SK-N-SH (cell line): ENCODE data around the gene MRC1. TPM values are rescaled to one million over a fixed set of nuclear protein-coding genes. Genes with fewer than 3 reads are reported as not detected.

Source experiments
- CTCF ChIA-PET: fragments of 300-600, 350-600 bp; formaldehyde crosslinking; extraction: SDS; loops from one replicate; lab custom pipeline; 2021; lab: Yijun Ruan, JAX
- POLR2A ChIA-PET: fragments of 350-600 bp; sonication (Branson Sonifier 250); formaldehyde crosslinking; extraction: SDS; loops from one replicate; lab custom pipeline; 2020; ENCODE audit warnings: antibody characterized with exemption, inconsistent platforms; lab: Yijun Ruan, JAX
- DNase-seq: peaks from one replicate; pipeline ENCODE4 v3.0.0; 2012
- H2AFZ ChIP-seq: fragments of 200-600 bp; sonication (generic); 2 replicates; pipeline ENCODE4 v1.8.1; 2016; ENCODE audit warnings: antibody characterized with exemption, mild to moderate bottlenecking, low read depth
- H3F3A ChIP-seq: fragments of 200-600 bp; sonication (generic); replicated peaks from 2 replicates; pipeline ENCODE3; 2016; ENCODE audit warnings: antibody characterized with exemption, mild to moderate bottlenecking; ENCODE audit not compliant: insufficient read depth
- H3K27ac ChIP-seq, 2 experiments: fragments of 200-500 bp in 1 of 2; fragments of 200-600 bp in 1 of 2; sonication (Bioruptor generic) in 1 of 2; sonication (generic), shearing (Covaris generic) in 1 of 2; 2 replicates each; pipeline versions ENCODE4 v1.5.1 to v1.6.1; 2014 to 2016; ENCODE audit warnings: low read depth in 2 of 2, inconsistent platforms in 1 of 2, low read length in 1 of 2, mild to moderate bottlenecking in 1 of 2, mixed read lengths in 1 of 2
- H3K27me3 ChIP-seq: fragments of 200-600 bp; sonication (generic), shearing (Covaris generic); 2 replicates; pipeline ENCODE4 v1.6.1; 2016; ENCODE audit warnings: mixed run types; ENCODE audit not compliant: insufficient read depth
- H3K36me3 ChIP-seq, 2 experiments: fragments of 200-500 bp in 1 of 2; fragments of 200-600 bp in 1 of 2; sonication (Bioruptor generic) in 1 of 2; sonication (generic) in 1 of 2; replicated peaks in 1 of 2; 2 replicates each; pipeline versions ENCODE3 to v1.5.1; 2014 to 2016; ENCODE audit warnings: low read length in 1 of 2, mild to moderate bottlenecking in 1 of 2; ENCODE audit not compliant: insufficient read depth in 2 of 2, control insufficient read depth in 1 of 2
- H3K4me1 ChIP-seq, 2 experiments: fragments of 200-500 bp in 1 of 2; fragments of 200-600 bp in 1 of 2; sonication (Bioruptor generic) in 1 of 2; sonication (generic), shearing (Covaris generic) in 1 of 2; 2 replicates each; pipeline versions ENCODE4 v1.5.1 to v1.6.1; 2014 to 2016; ENCODE audit warnings: low read depth in 1 of 2, low read length in 1 of 2, mixed run types in 1 of 2; ENCODE audit not compliant: insufficient read depth in 2 of 2, control insufficient read depth in 1 of 2
- H3K4me2 ChIP-seq: fragments of 200-600 bp; sonication (generic), shearing (Covaris generic); 2 replicates; pipeline ENCODE4 v1.6.1; 2017; ENCODE audit warnings: mixed run types
- H3K4me3 ChIP-seq, 2 experiments: fragments of 200-500 bp in 1 of 2; fragments of 200-600 bp in 1 of 2; sonication (Bioruptor generic) in 1 of 2; sonication (generic), shearing (Covaris generic) in 1 of 2; 2 replicates each; pipeline versions ENCODE4 v1.5.1 to v1.8.1; 2014 to 2016; ENCODE audit warnings: low read depth in 2 of 2, inconsistent platforms in 1 of 2, low read length in 1 of 2, mild to moderate bottlenecking in 1 of 2, mixed read lengths in 1 of 2, moderate library complexity in 1 of 2
- H3K79me2 ChIP-seq: fragments of 200-600 bp; sonication (generic); 2 replicates; pipeline ENCODE4 v1.8.1; 2017; ENCODE audit warnings: mild to moderate bottlenecking; ENCODE audit not compliant: insufficient read depth
- H3K9ac ChIP-seq: fragments of 200-600 bp; sonication (generic); 2 replicates; pipeline ENCODE4 v1.6.1; 2017; ENCODE audit warnings: mixed run types
- H3K9me2 ChIP-seq: fragments of 200-600 bp; sonication (generic); 2 replicates; pipeline ENCODE4 v1.6.1; 2017; ENCODE audit warnings: mixed run types
- H3K9me3 ChIP-seq: fragments of 200-600 bp; sonication (generic); 2 replicates; pipeline ENCODE4 v1.6.1; 2017; ENCODE audit warnings: mixed run types, mild to moderate bottlenecking, moderate library complexity
- H4K20me1 ChIP-seq: fragments of 200-600 bp; sonication (generic); 2 replicates; pipeline ENCODE4 v1.6.1; 2017; ENCODE audit warnings: mild to moderate bottlenecking, mixed run types; ENCODE audit not compliant: insufficient read depth
- CHD2 ChIP-seq: fragments of 150-350 bp; IDR thresholded peaks from 2 replicates; pipeline ENCODE4 v1.6.1; 2018; ENCODE audit warnings: low read length; ENCODE audit not compliant: partially characterized antibody
- EP300 ChIP-seq, 2 experiments: IDR thresholded peaks; 2 replicates each; pipeline versions ENCODE4 v1.4.0 to v1.6.1; 2012; ENCODE audit warnings: borderline replicate concordance in 1 of 2, low read depth in 1 of 2, low read length in 1 of 2
- EZH2phosphoT487 ChIP-seq: fragments of 200-600 bp; sonication (generic); IDR thresholded peaks from 2 replicates; pipeline ENCODE4 v1.6.1; 2017; ENCODE audit warnings: low read depth, mixed run types, mild to moderate bottlenecking, antibody characterized with exemption, moderate library complexity, borderline replicate concordance
- FOSL2 ChIP-seq: IDR thresholded peaks from 2 replicates; pipeline ENCODE4 v1.4.0; 2012; ENCODE audit warnings: low read depth, mild to moderate bottlenecking, moderate library complexity, borderline replicate concordance
- FOXJ3 ChIP-seq: sonication (generic); formaldehyde crosslinking; IDR thresholded peaks from 2 replicates; pipeline ENCODE4 v1.5.1; 2020; ENCODE audit warnings: mild to moderate bottlenecking, missing genetic modification reagents
- GABPA ChIP-seq: IDR thresholded peaks from 2 replicates; pipeline ENCODE4 v1.4.0; 2012; ENCODE audit warnings: low read depth, mild to moderate bottlenecking
- JUND ChIP-seq: IDR thresholded peaks from 2 replicates; pipeline ENCODE4 v1.4.0; 2012
- MXI1 ChIP-seq: IDR thresholded peaks from 2 replicates; pipeline ENCODE4 v1.6.1; 2012; ENCODE audit warnings: mild to moderate bottlenecking, low read depth, low read length, improper control_type of control experiment
- POLR2AphosphoS5 ChIP-seq: IDR thresholded peaks from 2 replicates; pipeline ENCODE4 v1.6.1; 2012; ENCODE audit warnings: low read depth, low read length
- RAD21 ChIP-seq: IDR thresholded peaks from 2 replicates; pipeline ENCODE4 v1.6.1; 2012; ENCODE audit warnings: mild to moderate bottlenecking, low read length
- RCOR1 ChIP-seq: fragments of 150-350 bp; IDR thresholded peaks from 2 replicates; pipeline ENCODE4 v1.6.1; 2017; ENCODE audit warnings: antibody characterized with exemption, low read length
- RXRA ChIP-seq: IDR thresholded peaks from 2 replicates; pipeline ENCODE4 v1.4.0; 2012; ENCODE audit warnings: low read depth, mild to moderate bottlenecking, borderline replicate concordance
- SMC3 ChIP-seq: IDR thresholded peaks from 2 replicates; pipeline ENCODE4 v1.6.1; 2012; ENCODE audit warnings: low read depth, low read length, improper control_type of control experiment
- TAF1 ChIP-seq: IDR thresholded peaks from 2 replicates; pipeline ENCODE4 v1.6.1; 2012; ENCODE audit warnings: low read depth, mild to moderate bottlenecking, low read length, moderate library complexity, borderline replicate concordance
- ZBTB33 ChIP-seq: IDR thresholded peaks from 2 replicates; pipeline ENCODE4 v1.4.0; 2012; ENCODE audit warnings: low read depth, borderline replicate concordance
- WGBS: methylation state at CpG from one replicate; pipeline ENCODE4 v1.1.6; 2017; ENCODE audit warnings: low lambda C conversion rate; 5-methylcytosine and 5-hydroxymethylcytosine counted together
- polyA plus RNA-seq, 3 experiments: library from polyadenylated mRNA; depleted of rRNA; stranded (reverse); fragments of >200 nt; gene quantifications; 2 replicates each; pipeline ENCODE4 v1.2.3, GENCODE V29; 2012
- TF ChIP-seq, protein P1 (sequence below): IDR thresholded peaks from 2 replicates; pipeline ENCODE4 v1.4.0; 2012; ENCODE audit warnings: low read depth, borderline replicate concordance
- TF ChIP-seq, protein P2 (sequence below): IDR thresholded peaks from 2 replicates; pipeline ENCODE4 v1.4.0; 2012; ENCODE audit warnings: low read depth
- TF ChIP-seq, protein P3 (sequence below): IDR thresholded peaks from 2 replicates; pipeline ENCODE4; 2012
- TF ChIP-seq, protein P4 (sequence below): IDR thresholded peaks from 2 replicates; pipeline ENCODE4 v1.6.1; 2012; ENCODE audit warnings: mild to moderate bottlenecking, low read depth, low read length, moderate library complexity
- TF ChIP-seq, protein P5 (sequence below): fragments of 150-350 bp; IDR thresholded peaks from 2 replicates; pipeline ENCODE4 v1.6.1; 2016; ENCODE audit warnings: mild to moderate bottlenecking, low read depth, low read length

Gene MRC1
- polyA plus RNA-seq, 1 of the 3 experiments (the other 2 are of a cell fraction) = not detected

- H4K20me1 ChIP-seq = no peaks in the 10 kb centered on the region
- H3F3A ChIP-seq = no peaks in the 10 kb centered on the region
- H3K27me3 ChIP-seq = no peaks in the 10 kb centered on the region
- no peak overlapping the region for H3K4me3 ChIP-seq
- no peaks in the 10 kb centered on the region for H3K4me1 ChIP-seq
- ChIA-PET POLR2A (no interaction called here), CTCF (interaction anchor here (1.4 kb wide), 1 partner anchor 23 kb away, joined by 3 read pairs; no protein-coding TSS in a partner anchor)
- H3K9me2 ChIP-seq = no peaks in the 10 kb centered on the region
- H3K79me2 ChIP-seq = no peaks in the 10 kb centered on the region
- no peak overlapping the region for H2AFZ ChIP-seq
- H3K36me3 ChIP-seq = no peaks in the 10 kb centered on the region
- TF ChIP-seq FOXJ3 (CRISPR knock-in tag) = no peak
- TF ChIP-seq EZH2phosphoT487 = no peak
- TF ChIP-seq, protein P1, sequence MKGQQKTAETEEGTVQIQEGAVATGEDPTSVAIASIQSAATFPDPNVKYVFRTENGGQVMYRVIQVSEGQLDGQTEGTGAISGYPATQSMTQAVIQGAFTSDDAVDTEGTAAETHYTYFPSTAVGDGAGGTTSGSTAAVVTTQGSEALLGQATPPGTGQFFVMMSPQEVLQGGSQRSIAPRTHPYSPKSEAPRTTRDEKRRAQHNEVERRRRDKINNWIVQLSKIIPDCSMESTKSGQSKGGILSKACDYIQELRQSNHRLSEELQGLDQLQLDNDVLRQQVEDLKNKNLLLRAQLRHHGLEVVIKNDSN = no peak
- TF ChIP-seq SMC3 = no peak
- TF ChIP-seq FOSL2 = no peak
- TF ChIP-seq GABPA = no peak
- no peak for TF ChIP-seq MXI1
- TF ChIP-seq, protein P2, sequence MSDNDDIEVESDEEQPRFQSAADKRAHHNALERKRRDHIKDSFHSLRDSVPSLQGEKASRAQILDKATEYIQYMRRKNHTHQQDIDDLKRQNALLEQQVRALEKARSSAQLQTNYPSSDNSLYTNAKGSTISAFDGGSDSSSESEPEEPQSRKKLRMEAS = no peak
- TF ChIP-seq, protein P3, sequence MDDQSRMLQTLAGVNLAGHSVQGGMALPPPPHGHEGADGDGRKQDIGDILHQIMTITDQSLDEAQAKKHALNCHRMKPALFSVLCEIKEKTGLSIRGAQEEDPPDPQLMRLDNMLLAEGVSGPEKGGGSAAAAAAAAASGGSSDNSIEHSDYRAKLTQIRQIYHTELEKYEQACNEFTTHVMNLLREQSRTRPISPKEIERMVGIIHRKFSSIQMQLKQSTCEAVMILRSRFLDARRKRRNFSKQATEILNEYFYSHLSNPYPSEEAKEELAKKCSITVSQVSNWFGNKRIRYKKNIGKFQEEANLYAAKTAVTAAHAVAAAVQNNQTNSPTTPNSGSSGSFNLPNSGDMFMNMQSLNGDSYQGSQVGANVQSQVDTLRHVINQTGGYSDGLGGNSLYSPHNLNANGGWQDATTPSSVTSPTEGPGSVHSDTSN = no peak
- no peak for TF ChIP-seq RCOR1
- no peak for TF ChIP-seq TAF1
- no peak for TF ChIP-seq POLR2AphosphoS5
- TF ChIP-seq, protein P4, sequence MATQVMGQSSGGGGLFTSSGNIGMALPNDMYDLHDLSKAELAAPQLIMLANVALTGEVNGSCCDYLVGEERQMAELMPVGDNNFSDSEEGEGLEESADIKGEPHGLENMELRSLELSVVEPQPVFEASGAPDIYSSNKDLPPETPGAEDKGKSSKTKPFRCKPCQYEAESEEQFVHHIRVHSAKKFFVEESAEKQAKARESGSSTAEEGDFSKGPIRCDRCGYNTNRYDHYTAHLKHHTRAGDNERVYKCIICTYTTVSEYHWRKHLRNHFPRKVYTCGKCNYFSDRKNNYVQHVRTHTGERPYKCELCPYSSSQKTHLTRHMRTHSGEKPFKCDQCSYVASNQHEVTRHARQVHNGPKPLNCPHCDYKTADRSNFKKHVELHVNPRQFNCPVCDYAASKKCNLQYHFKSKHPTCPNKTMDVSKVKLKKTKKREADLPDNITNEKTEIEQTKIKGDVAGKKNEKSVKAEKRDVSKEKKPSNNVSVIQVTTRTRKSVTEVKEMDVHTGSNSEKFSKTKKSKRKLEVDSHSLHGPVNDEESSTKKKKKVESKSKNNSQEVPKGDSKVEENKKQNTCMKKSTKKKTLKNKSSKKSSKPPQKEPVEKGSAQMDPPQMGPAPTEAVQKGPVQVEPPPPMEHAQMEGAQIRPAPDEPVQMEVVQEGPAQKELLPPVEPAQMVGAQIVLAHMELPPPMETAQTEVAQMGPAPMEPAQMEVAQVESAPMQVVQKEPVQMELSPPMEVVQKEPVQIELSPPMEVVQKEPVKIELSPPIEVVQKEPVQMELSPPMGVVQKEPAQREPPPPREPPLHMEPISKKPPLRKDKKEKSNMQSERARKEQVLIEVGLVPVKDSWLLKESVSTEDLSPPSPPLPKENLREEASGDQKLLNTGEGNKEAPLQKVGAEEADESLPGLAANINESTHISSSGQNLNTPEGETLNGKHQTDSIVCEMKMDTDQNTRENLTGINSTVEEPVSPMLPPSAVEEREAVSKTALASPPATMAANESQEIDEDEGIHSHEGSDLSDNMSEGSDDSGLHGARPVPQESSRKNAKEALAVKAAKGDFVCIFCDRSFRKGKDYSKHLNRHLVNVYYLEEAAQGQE = no peak
- TF ChIP-seq RXRA = no peak
- no peak for TF ChIP-seq CHD2
- TF ChIP-seq, protein P5, sequence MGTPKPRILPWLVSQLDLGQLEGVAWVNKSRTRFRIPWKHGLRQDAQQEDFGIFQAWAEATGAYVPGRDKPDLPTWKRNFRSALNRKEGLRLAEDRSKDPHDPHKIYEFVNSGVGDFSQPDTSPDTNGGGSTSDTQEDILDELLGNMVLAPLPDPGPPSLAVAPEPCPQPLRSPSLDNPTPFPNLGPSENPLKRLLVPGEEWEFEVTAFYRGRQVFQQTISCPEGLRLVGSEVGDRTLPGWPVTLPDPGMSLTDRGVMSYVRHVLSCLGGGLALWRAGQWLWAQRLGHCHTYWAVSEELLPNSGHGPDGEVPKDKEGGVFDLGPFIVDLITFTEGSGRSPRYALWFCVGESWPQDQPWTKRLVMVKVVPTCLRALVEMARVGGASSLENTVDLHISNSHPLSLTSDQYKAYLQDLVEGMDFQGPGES = no peak
- TF ChIP-seq JUND = no peak
- TF ChIP-seq RAD21 = no peak
- no peak for TF ChIP-seq EP300 (IDR thresholded peaks at IDR 0.05; ENCODE audit: borderline replicate concordance in 1 of 2, low read depth in 1 of 2, low read length in 1 of 2)
- no peak for TF ChIP-seq ZBTB33
- H3K27ac ChIP-seq = no peak overlapping the region
- no peak overlapping the region for H3K9ac ChIP-seq
- H3K4me2 ChIP-seq = no peak overlapping the region
- 83% methylated on average over 6 of the region's 7 CpGs for WGBS
- H3K9me3 ChIP-seq = no peaks in the 10 kb centered on the region
- no peak for DNase-seq
Observed at GRCh38 chr10:17958049-17958448, 148.9 kb downstream of the MRC1 start.
